WTC11 (cell line): ENCODE measurements around the gene PRKACG. TPM values are rescaled to one million over a fixed set of nuclear protein-coding genes. Genes with fewer than 3 reads are reported as not detected.
A peak's percentile ranks its signal among the peaks of the same experiment; 100 is the strongest.

ENCODE experiments used
- ATAC-seq: fragments of 200-7000 bp; cut with Tn5 transposase; 2 replicates; pipeline ENCODE4 v1.10.0; 2021; ENCODE audit warnings: mild to moderate bottlenecking, moderate library complexity
- CTCF ChIA-PET: fragments of 300-600 bp; sonication (Branson Sonifier 250); formaldehyde crosslinking; loops from one replicate; lab custom pipeline; 2021; ENCODE audit warnings: antibody characterized with exemption; lab: Charles Lee
- POLR2A ChIA-PET: fragments of 350-600 bp; sonication (Branson Sonifier 250); formaldehyde crosslinking; loops from one replicate; lab custom pipeline; 2021; ENCODE audit warnings: antibody characterized with exemption; lab: Charles Lee
- DNase-seq: peaks from one replicate; pipeline ENCODE4 v3.0.0; 2021; ENCODE audit warnings: low spot score
- H3K27ac Mint-ChIP-seq: 2 replicates; pipeline ENCODE4 v1.8.0; 2021; ENCODE audit warnings: mixed read lengths
- H3K27me3 Mint-ChIP-seq: 2 replicates; pipeline ENCODE4 v1.8.0; 2021; ENCODE audit warnings: low read depth, mild to moderate bottlenecking, moderate library complexity, mixed read lengths
- H3K36me3 Mint-ChIP-seq: 2 replicates; pipeline ENCODE4 v1.8.0; 2021; ENCODE audit warnings: mixed read lengths
- H3K4me1 Mint-ChIP-seq: 2 replicates; pipeline ENCODE4 v1.8.0; 2022; ENCODE audit warnings: mixed read lengths
- H3K4me3 Mint-ChIP-seq: 2 replicates; pipeline ENCODE4 v1.8.0; 2021; ENCODE audit warnings: mild to moderate bottlenecking, moderate library complexity, mixed read lengths
- H3K9me3 Mint-ChIP-seq: 2 replicates; pipeline ENCODE4 v1.8.0; 2021; ENCODE audit warnings: mixed read lengths
- AFF4 ChIP-seq: sonication (generic); formaldehyde crosslinking; IDR thresholded peaks from 2 replicates; pipeline ENCODE4 v1.8.1; 2023; ENCODE audit warnings: mild to moderate bottlenecking, missing genetic modification reagents, borderline replicate concordance
- ATF3 ChIP-seq: sonication (generic); formaldehyde crosslinking; conservative IDR thresholded peaks from 2 replicates; pipeline ENCODE4 v1.8.1; 2022; ENCODE audit warnings: mild to moderate bottlenecking, missing genetic modification reagents
- CBFB ChIP-seq: sonication (generic); formaldehyde crosslinking; IDR thresholded peaks from 2 replicates; pipeline ENCODE4 v1.8.1; 2022; ENCODE audit warnings: mild to moderate bottlenecking, low read depth, missing genetic modification reagents
- CTCF ChIP-seq: fragments of 200-600 bp; IDR thresholded peaks from 2 replicates; pipeline ENCODE4 v1.8.0; 2022; ENCODE audit warnings: antibody characterized with exemption
- E2F4 ChIP-seq: sonication (generic); formaldehyde crosslinking; IDR thresholded peaks from 2 replicates; pipeline ENCODE4 v1.8.1; 2022; ENCODE audit warnings: low read depth, mild to moderate bottlenecking, moderate library complexity, missing genetic modification reagents, borderline replicate concordance
- ELF4 ChIP-seq: sonication (generic); formaldehyde crosslinking; IDR thresholded peaks from 2 replicates; pipeline ENCODE4 v1.8.1; 2022; ENCODE audit warnings: low read depth, mild to moderate bottlenecking, moderate library complexity, missing genetic modification reagents
- EMX1 ChIP-seq: fragments of 250-450 bp; sonication (Bioruptor Pico); IDR thresholded peaks from 2 replicates; pipeline ENCODE4 v1.8.0; 2021; ENCODE audit warnings: mild to moderate bottlenecking
- IRF2 ChIP-seq: sonication (generic); formaldehyde crosslinking; IDR thresholded peaks from 2 replicates; pipeline ENCODE4 v1.8.0; 2022; ENCODE audit warnings: low read depth, missing genetic modification reagents, borderline replicate concordance
- JAZF1 ChIP-seq: fragments of 250-450 bp; sonication (Bioruptor Pico); IDR thresholded peaks from 2 replicates; pipeline ENCODE4 v1.9.0; 2021; ENCODE audit warnings: moderate library complexity, mild to moderate bottlenecking, inconsistent platforms
- KAT7 ChIP-seq: sonication (generic); formaldehyde crosslinking; IDR thresholded peaks from 2 replicates; pipeline ENCODE4 v1.8.1; 2023; ENCODE audit warnings: missing genetic modification reagents, mild to moderate bottlenecking, borderline replicate concordance
- NFYB ChIP-seq: sonication (generic); formaldehyde crosslinking; conservative IDR thresholded peaks from 2 replicates; pipeline ENCODE4 v1.8.0; 2022; ENCODE audit warnings: low read depth, missing genetic modification reagents
- NR2C2 ChIP-seq: sonication (generic); formaldehyde crosslinking; IDR thresholded peaks from 2 replicates; pipeline ENCODE4 v1.8.0; 2022; ENCODE audit warnings: mild to moderate bottlenecking, missing genetic modification reagents
- PRRX2 ChIP-seq: fragments of 250-450 bp; sonication (Bioruptor Pico); IDR thresholded peaks from 2 replicates; pipeline ENCODE4 v1.8.0; 2021; ENCODE audit warnings: mild to moderate bottlenecking
- SOX15 ChIP-seq: fragments of 250-450 bp; sonication (Bioruptor Pico); IDR thresholded peaks from 2 replicates; pipeline ENCODE4 v1.9.0; 2021; ENCODE audit warnings: mild to moderate bottlenecking
- TEAD4 ChIP-seq: sonication (generic); formaldehyde crosslinking; IDR thresholded peaks from 2 replicates; pipeline ENCODE4 v1.8.0; 2022; ENCODE audit warnings: mild to moderate bottlenecking, missing genetic modification reagents
- USF2 ChIP-seq: sonication (generic); formaldehyde crosslinking; IDR thresholded peaks from 2 replicates; pipeline ENCODE4 v1.8.1; 2023; ENCODE audit warnings: mild to moderate bottlenecking, missing genetic modification reagents, moderate library complexity
- ZMAT4 ChIP-seq: fragments of 250-450 bp; sonication (Bioruptor Pico); IDR thresholded peaks from 2 replicates; pipeline ENCODE4 v1.9.0; 2021; ENCODE audit warnings: mild to moderate bottlenecking
- ZNF121 ChIP-seq: sonication (generic); formaldehyde crosslinking; IDR thresholded peaks from 2 replicates; pipeline ENCODE4 v1.8.0; 2023; ENCODE audit warnings: missing genetic modification reagents
- ZNF396 ChIP-seq: fragments of 250-450 bp; sonication (Bioruptor Pico); IDR thresholded peaks from 2 replicates; pipeline ENCODE4 v1.8.0; 2021; ENCODE audit warnings: mild to moderate bottlenecking, moderate library complexity, borderline replicate concordance
- ZNF425 ChIP-seq: fragments of 250-450 bp; sonication (Bioruptor Pico); conservative IDR thresholded peaks from 2 replicates; pipeline ENCODE4 v1.9.0; 2021; ENCODE audit warnings: mild to moderate bottlenecking
- ZNF532 ChIP-seq: fragments of 250-450 bp; sonication (Bioruptor Pico); IDR thresholded peaks from 2 replicates; pipeline ENCODE4 v1.9.0; 2021; ENCODE audit warnings: mild to moderate bottlenecking, borderline replicate concordance
- total RNA-seq: library from RNA; stranded (reverse); gene quantifications from 3 replicates; pipeline ENCODE4 v1.2.3, GENCODE V29; 2021

PRKACG gene
- total RNA-seq, 1 experiment from 2014 or later = not detected

GRCh38 chr9:69040646-69041045 is 26.7 kb upstream of the PRKACG start:
- DNase-seq (no peak), ATAC-seq (no peak)
- H3K27me3 Mint-ChIP-seq = no peaks in the 10 kb centered on the region
- H3K4me3 Mint-ChIP-seq = no peak overlapping the region
- TF ChIP-seq NFYB (CRISPR knock-in tag) (no peak), JAZF1 (CRISPR knock-in tag) (no peak), CTCF (no peak), ELF4 (CRISPR knock-in tag) (no peak), ZNF532 (CRISPR knock-in tag) (no peak), EMX1 (CRISPR knock-in tag) (no peak), USF2 (CRISPR knock-in tag) (no peak), CBFB (CRISPR knock-in tag) (no peak), E2F4 (CRISPR knock-in tag) (no peak), PRRX2 (CRISPR knock-in tag) (no peak), ZNF121 (CRISPR knock-in tag) (no peak), NR2C2 (CRISPR knock-in tag) (no peak)
- peaks cover 45% of the 10 kb centered on the region for H3K4me1 Mint-ChIP-seq
- CTCF ChIA-PET = no interaction called here
- H3K36me3 Mint-ChIP-seq = peaks cover 10% of the 10 kb centered on the region
- no peaks in the 10 kb centered on the region for H3K9me3 Mint-ChIP-seq
- POLR2A ChIA-PET = no interaction called here
- H3K27ac Mint-ChIP-seq = no peak overlapping the region

- TF ChIP-seq IRF2 (CRISPR knock-in tag) (no peak), AFF4 (CRISPR knock-in tag) (no peak), ZNF425 (no peak), KAT7 (CRISPR knock-in tag) (no peak), ATF3 (CRISPR knock-in tag) (no peak), ZNF396 (CRISPR knock-in tag) (no peak), SOX15 (CRISPR knock-in tag) (no peak), TEAD4 (no peak), ZMAT4 (CRISPR knock-in tag) (no peak)
- POLR2A ChIA-PET = no interaction called here
- no peak for DNase-seq
Observed at GRCh38 chr9:69036799-69037198, 22.9 kb upstream of the PRKACG start.

More at GRCh38 chr9:69036799-69037198, 22.9 kb upstream of the PRKACG start:
- H3K4me1 Mint-ChIP-seq = peaks cover 11% of the 10 kb centered on the region
- peak overlapping the region; percentile 83 for H3K27ac Mint-ChIP-seq
- no peak for ATAC-seq
- H3K36me3 Mint-ChIP-seq = peaks cover 10% of the 10 kb centered on the region
- H3K9me3 Mint-ChIP-seq = no peaks in the 10 kb centered on the region
- peak overlapping the region; percentile 94 for H3K4me3 Mint-ChIP-seq
- H3K27me3 Mint-ChIP-seq = no peaks in the 10 kb centered on the region
- CTCF ChIA-PET = interaction anchor here (1.6 to 1.8 kb wide), 2 partner anchors 9 to 10 kb away, joined by 3 to 5 read pairs; no protein-coding TSS in a partner anchor
